GM23248 (cell line): ENCODE results near the gene THUMPD3.

Source experiments
- EZH2 ChIP-seq: fragments of 200-600 bp; sonication (generic); IDR thresholded peaks from 2 replicates; pipeline ENCODE4 v1.6.1; 2018; ENCODE audit warnings: antibody characterized with exemption, mild to moderate bottlenecking; ENCODE audit not compliant: insufficient read depth, poor library complexity, severe bottlenecking
- EZH2phosphoT487 ChIP-seq: fragments of 200-600 bp; sonication (generic); IDR thresholded peaks from 2 replicates; pipeline ENCODE4 v1.6.1; 2018; ENCODE audit warnings: antibody characterized with exemption, moderate library complexity, mild to moderate bottlenecking, low read depth; ENCODE audit not compliant: insufficient read depth

DNA sequence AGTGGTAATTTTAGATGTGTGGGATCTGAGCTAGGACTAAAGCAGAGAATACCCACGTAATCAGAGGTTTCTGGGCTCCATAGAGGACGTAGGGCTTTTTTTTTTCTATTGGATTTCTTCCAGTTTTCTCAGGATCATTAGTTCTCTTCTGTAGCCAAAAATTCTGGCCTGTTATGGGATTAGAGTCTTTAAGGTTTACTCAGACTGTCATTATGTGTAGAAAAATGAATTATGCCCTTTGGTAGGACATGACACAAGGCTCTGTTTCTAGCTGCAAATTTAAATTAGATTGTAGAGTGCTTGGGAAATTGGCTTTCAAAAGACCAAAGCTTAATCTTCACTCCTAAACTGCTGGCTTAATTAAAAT lies 36.5 kb downstream of the THUMPD3 start:
- TF ChIP-seq EZH2 = no peak
- no peak for TF ChIP-seq EZH2phosphoT487
